Heart left ventricle (tissue), 16 donors: ENCODE measurements around the gene EMP1. TPM values are rescaled to one million over a fixed set of nuclear protein-coding genes. Genes with fewer than 3 reads are reported as not detected.
A peak's percentile ranks its signal among the peaks of the same experiment; 100 is the strongest.

Experiments
- ATAC-seq, 4 donors: fragments of 200-7000 bp; cut with Tn5 transposase; one replicate each; pipeline ENCODE4 v1.9.1; 2020 to 2022; ENCODE audit warnings: moderate library complexity in 4 of 4, mild to moderate bottlenecking in 3 of 4, moderate number of reproducible peaks in 1 of 4
- DNase-seq, 5 donors: peaks; one replicate each; pipeline ENCODE4 v3.0.0-alpha.2; 2020
- H3K27ac ChIP-seq, 12 donors: fragments of 200-600 bp; sonication (generic) in 4 of 12; one replicate each; pipeline versions ENCODE4 v1.5.0 to v1.8.0; 2016 to 2022; ENCODE audit warnings: mild to moderate bottlenecking in 2 of 12
- H3K27me3 ChIP-seq, 9 donors: fragments of 200-600 bp; sonication (generic) in 2 of 9; one replicate each; pipeline versions ENCODE4 v1.5.1 to v1.8.0; 2016 to 2022; ENCODE audit warnings: mild to moderate bottlenecking in 3 of 9
- H3K36me3 ChIP-seq, 9 donors: fragments of 200-600 bp; sonication (generic) in 2 of 9; one replicate each; pipeline versions ENCODE4 v1.5.0 to v1.8.0; 2018 to 2022; ENCODE audit warnings: mild to moderate bottlenecking in 2 of 9
- H3K4me1 ChIP-seq, 12 donors: fragments of 200-600 bp; sonication (generic) in 4 of 12; one replicate each; pipeline versions ENCODE4 v1.5.0 to v1.8.0; 2016 to 2022; ENCODE audit warnings: mild to moderate bottlenecking in 3 of 12
- H3K4me3 ChIP-seq, 12 donors: fragments of 200-600 bp; sonication (generic) in 4 of 12; one replicate each; pipeline versions ENCODE4 v1.5.0 to v1.8.0; 2017 to 2022; ENCODE audit warnings: mild to moderate bottlenecking in 9 of 12, moderate library complexity in 4 of 12
- H3K9me3 ChIP-seq, 12 donors: fragments of 200-600 bp; sonication (generic) in 4 of 12; one replicate each; pipeline versions ENCODE4 v1.5.0 to v1.8.0; 2016 to 2022; ENCODE audit warnings: mild to moderate bottlenecking in 1 of 12
- POLR2A ChIP-seq, 2 donors: fragments of 450-650 bp; IDR thresholded peaks; one replicate each; pipeline ENCODE4 v1.6.1; 2017; ENCODE audit warnings: antibody characterized with exemption in 2 of 2, mild to moderate bottlenecking in 2 of 2, moderate library complexity in 2 of 2
- WGBS, 4 donors: extraction: QIAGEN DNeasy Blood & Tissue Kit in 2 of 4; methylation state at CpG; one replicate each; pipeline versions ENCODE4 v1.1.5 to v1.1.7; 2013 to 2018; 5-methylcytosine and 5-hydroxymethylcytosine counted together
- intact Hi-C, 10 donors: fragments of 100-400 bp; cut with DNase I; formaldehyde crosslinking; loops; one replicate each; pipeline versions ENCODE4 v1.11.1 to v1.14.2; 2022
- polyA plus RNA-seq, 2 donors: library from polyadenylated mRNA; stranded (reverse); fragments of 200-250 nt; gene quantifications; one replicate each; pipeline ENCODE4 v1.2.3, GENCODE V29; 2013
- total RNA-seq, 9 donors: library from RNA; depleted of rRNA in 2 of 9; stranded (reverse); fragments of >200 nt in 2 of 9; fragmentation: NEBNext Ultra II Directional in 3 of 9; extraction: Animal tissue kit (Norgen Biotek cat#: 25700) in 3 of 9; gene quantifications; one replicate each; pipeline versions ENCODE4 v1.1.0 to v1.2.4, GENCODE V29; 2016 to 2023
- TF ChIP-seq, protein P1 (sequence below), 12 donors: fragments of 200-600 bp; sonication (generic) in 4 of 12; IDR thresholded peaks; one replicate each; pipeline versions ENCODE4 v1.5.0 to v1.8.0; 2018 to 2022; ENCODE audit warnings: antibody characterized with exemption in 12 of 12, mild to moderate bottlenecking in 5 of 12
- donor health status: ischemic (EF 13 %, LVEDD 7.1; RV severe dilation, severe dysfunction).
- donor health status: healthy with polysubstance abuse.
- donor health status: DM: no; HTN: yes; CAD: no.
- donor health status: DM: no; HTN: no; CAD: no.
- donor health status: ischemic (EF 25% LVEDD 6.9; RV normal size, moderate dysfunction).
- donor health status: ischemic (EF 25% LVEDD 5.7; RV mildly dilated, moderate dysfunction).
- donor health status: healthy.
- donor health status: DM: yes; HTN: yes; CAD: no.
- donor health status: ischemic (EF 35%, LVEDD 5.7; RV mildly dilated, moderate dysfunction).
- donor health status: nonischemic (EF 11% LVEDD 7.7; RV severe dilation, severe dysfunction).
- donor health status: DM: yes; HTN: yes; CAD: no.
- donor health status: PGD.
- donor health status: ischemic (EF 29% LVEDD 5.4; RV normal size, mild dysfunction).
- donor health status: nonischemic (EF 23%, LVEDD 6.1; RV moderate dilation, normal function).

EMP1 gene
- total and polyA plus RNA-seq, 11 donors, result 16.4 to 281 (median 101) TPM

DNA sequence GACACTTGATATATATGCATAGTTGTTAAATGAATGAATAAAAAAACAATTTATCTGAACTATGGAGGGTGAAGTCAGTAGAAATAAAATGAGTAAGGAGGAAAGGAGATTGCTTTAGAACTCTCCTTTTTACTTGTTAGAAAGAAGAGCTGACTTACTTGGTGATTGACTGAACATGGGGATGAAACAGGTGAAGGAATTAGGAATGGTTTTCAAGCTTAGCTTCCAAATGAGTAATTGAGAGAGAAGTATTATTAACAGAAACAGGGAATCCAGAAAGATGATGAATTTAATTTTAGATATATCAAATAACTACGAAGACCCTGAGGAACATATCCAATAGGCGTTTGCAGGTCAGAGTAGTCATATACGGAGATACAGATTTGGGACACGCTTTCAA lies 33.6 kb upstream of the EMP1 start:
- intact Hi-C loops, result no loop called here
- peaks cover 0 to 16% (median 8%) of the 10 kb centered on the region in 12 donors for H3K4me1 ChIP-seq
- DNase-seq (no peak), ATAC-seq (no peak)
- H3K27ac ChIP-seq, result no peak overlapping the region
- 96 to 98% (median 97%) methylated on average over 4 of the region's 4 CpGs for WGBS, 4 donors
- no peak overlapping the region for H3K4me3 ChIP-seq
- H3K9me3 ChIP-seq, result peaks cover 0 to 2% (median 0%) of the 10 kb centered on the region in 12 donors
- no peak for TF ChIP-seq POLR2A (IDR thresholded peaks at IDR 0.05)
- TF ChIP-seq, protein P1, sequence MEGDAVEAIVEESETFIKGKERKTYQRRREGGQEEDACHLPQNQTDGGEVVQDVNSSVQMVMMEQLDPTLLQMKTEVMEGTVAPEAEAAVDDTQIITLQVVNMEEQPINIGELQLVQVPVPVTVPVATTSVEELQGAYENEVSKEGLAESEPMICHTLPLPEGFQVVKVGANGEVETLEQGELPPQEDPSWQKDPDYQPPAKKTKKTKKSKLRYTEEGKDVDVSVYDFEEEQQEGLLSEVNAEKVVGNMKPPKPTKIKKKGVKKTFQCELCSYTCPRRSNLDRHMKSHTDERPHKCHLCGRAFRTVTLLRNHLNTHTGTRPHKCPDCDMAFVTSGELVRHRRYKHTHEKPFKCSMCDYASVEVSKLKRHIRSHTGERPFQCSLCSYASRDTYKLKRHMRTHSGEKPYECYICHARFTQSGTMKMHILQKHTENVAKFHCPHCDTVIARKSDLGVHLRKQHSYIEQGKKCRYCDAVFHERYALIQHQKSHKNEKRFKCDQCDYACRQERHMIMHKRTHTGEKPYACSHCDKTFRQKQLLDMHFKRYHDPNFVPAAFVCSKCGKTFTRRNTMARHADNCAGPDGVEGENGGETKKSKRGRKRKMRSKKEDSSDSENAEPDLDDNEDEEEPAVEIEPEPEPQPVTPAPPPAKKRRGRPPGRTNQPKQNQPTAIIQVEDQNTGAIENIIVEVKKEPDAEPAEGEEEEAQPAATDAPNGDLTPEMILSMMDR (IDR thresholded peaks at IDR 0.05), result no peak
- H3K27me3 ChIP-seq, result no peaks in the 10 kb centered on the region
- no peaks in the 10 kb centered on the region for H3K36me3 ChIP-seq

DNA sequence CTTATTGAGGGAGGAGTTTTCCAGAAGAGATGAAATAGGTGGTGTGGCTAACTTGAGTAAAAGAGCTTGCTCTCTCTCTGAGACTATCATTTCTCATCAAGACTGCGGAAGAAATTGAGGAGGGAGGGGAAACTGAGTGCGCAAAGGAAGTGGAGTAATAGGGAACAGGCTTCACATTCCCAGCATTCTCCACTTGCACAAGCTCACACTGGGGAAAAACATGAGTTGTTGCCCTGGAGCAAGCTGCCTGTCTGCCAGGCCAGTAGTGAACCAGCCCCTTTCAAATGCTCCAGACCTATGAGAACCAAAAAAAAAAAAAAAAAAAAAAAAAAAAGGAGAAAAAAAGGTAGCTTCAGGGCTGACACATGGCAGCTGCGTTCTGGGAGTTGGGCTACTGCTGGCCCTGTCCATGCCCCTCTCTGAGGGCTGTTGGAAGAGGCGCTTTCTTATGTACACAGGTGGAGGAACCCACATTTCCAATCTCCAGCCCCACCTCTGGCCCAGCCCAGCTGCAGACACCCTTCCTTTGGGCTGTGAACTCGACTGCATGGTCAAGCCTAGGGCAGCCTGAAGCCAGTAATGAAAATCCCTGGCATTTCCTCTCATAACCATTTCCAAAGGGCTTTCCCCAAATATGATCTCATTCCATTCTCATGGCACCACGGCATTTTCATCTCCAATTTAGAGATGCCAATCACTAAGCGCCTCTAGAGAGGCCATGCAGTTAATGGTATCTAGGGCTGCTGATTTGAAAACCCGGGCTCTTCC lies 32.5 kb upstream of the EMP1 start:
- Histone ChIP-seq H3K27ac (no peak overlapping the region), H3K9me3 (peaks cover 0 to 5% (median 0%) of the 10 kb centered on the region in 12 donors), H3K27me3 (no peaks in the 10 kb centered on the region), H3K4me1 (peaks cover 0 to 16% (median 8%) of the 10 kb centered on the region in 12 donors), H3K4me3 (no peak overlapping the region), H3K36me3 (no peaks in the 10 kb centered on the region)
- ATAC-seq (no peak), DNase-seq (no peak)
- 86 to 91% (median 89%) methylated on average over 8 of the region's 8 CpGs for whole genome bisulfite sequencing, 4 donors
- TF ChIP-seq POLR2A (IDR thresholded peaks at IDR 0.05), result no peak
- TF ChIP-seq, protein P1 (IDR thresholded peaks at IDR 0.05), result no peak
- intact Hi-C loops, result no loop called here

GRCh38 chr12:13164921-13165616 lies 31.5 kb upstream of the EMP1 start:
- Histone ChIP-seq H3K4me3 (no peak overlapping the region), H3K36me3 (no peaks in the 10 kb centered on the region), H3K4me1 (peaks cover 0 to 16% (median 8%) of the 10 kb centered on the region in 12 donors), H3K27me3 (no peaks in the 10 kb centered on the region), H3K27ac (no peak overlapping the region), H3K9me3 (peaks cover 0 to 5% (median 0%) of the 10 kb centered on the region in 12 donors)
- no peak for TF ChIP-seq POLR2A (IDR thresholded peaks at IDR 0.05)
- TF ChIP-seq, protein P1 (IDR thresholded peaks at IDR 0.05), result no peak
- intact Hi-C loops, result no loop called here
- no peak for DNase-seq
- WGBS, 4 donors, result 65 to 75% (median 68%) methylated on average over 5 of the region's 5 CpGs
- ATAC-seq, result no peak

DNA sequence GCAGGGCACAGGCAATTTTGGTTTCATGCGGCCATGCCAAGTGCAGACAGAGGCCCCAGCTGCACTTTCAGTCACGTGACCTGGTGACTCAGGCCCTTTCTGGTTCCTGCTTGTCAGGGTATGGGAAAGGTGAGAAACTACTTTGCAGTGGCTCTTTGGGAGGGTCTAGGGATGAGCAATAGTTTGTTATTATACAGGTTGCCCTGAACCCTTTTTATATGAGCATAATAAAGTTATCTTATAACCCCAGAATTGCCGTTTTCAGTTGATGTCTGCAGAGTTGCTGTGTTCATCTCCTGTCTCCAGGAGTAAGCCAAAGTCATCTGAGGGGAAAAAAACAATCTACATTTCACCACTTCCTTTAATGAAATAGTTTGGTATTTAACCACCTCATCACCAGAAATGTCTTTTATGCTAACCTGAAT lies 30.9 kb upstream of the EMP1 start:
- H3K9me3 ChIP-seq, result peaks cover 0 to 5% (median 0%) of the 10 kb centered on the region in 12 donors
- ATAC-seq, result peak; percentile 69 to 95 (median 92)
- H3K4me1 ChIP-seq, result peaks cover 0 to 16% (median 8%) of the 10 kb centered on the region in 12 donors

More for the DNA sequence above, 30.9 kb upstream of the EMP1 start:
- DNase-seq, result peak; percentile 58 to 85 (median 78)
- no peak overlapping the region for H3K4me3 ChIP-seq
- peak overlapping the region in 1 of 12 donors; percentile 35 for H3K27ac ChIP-seq
- TF ChIP-seq POLR2A (IDR thresholded peaks at IDR 0.05), result no peak
- TF ChIP-seq, protein P1 (IDR thresholded peaks at IDR 0.05), result no peak
- H3K27me3 ChIP-seq, result no peaks in the 10 kb centered on the region
- WGBS, 4 donors, result 16 to 29% (median 23%) methylated on average over 2 to 3 of the region's 3 CpGs
- intact Hi-C loops, result no loop called here
- H3K36me3 ChIP-seq, result no peaks in the 10 kb centered on the region
